Caki2 (cell line): ENCODE data around the gene PTCRA. TPM values are rescaled to one million over a fixed set of nuclear protein-coding genes. Genes with fewer than 3 reads are reported as not detected.
"Not testable (repeated sequence)": the region's sequence is repeated elsewhere in the genome, so short reads cannot be mapped to it uniquely, and the experiment has no call there.

ENCODE experiments used
- DNase-seq: peaks from one replicate; pipeline ENCODE4 v3.0.0-alpha.2; 2015; ENCODE audit warnings: low read depth
- in situ Hi-C: cut with HindIII; loops from 2 replicates; pipeline ENCODE4 v1.10.0; 2016; ENCODE audit warnings: low sequenced_read_pairs, low pct_unique_long_range_greater_than_20kb, mixed read lengths
- total RNA-seq: library from RNA; depleted of rRNA; stranded (reverse); fragments of >200 nt; shearing (Covaris generic); gene quantifications from 2 replicates; pipeline ENCODE4 v1.2.3, GENCODE V29; 2014; ENCODE audit warnings: low replicate concordance; rRNA removed

PTCRA gene
- not detected in 2 replicates for total RNA-seq

- DNase-seq: no peak
- in situ Hi-C loops: no loop called here
Observed at GRCh38 chr6:42915732-42916131, at the start of gene PTCRA. PTCRA (plus strand) TSS chr6:42916053; CDS start chr6:42916070, 17 bp downstream.

- in situ Hi-C loops: no loop called here
- no peak for DNase-seq
Observed at GRCh38 chr6:42870145-42870936, 45.5 kb upstream of the PTCRA start.

- DNase-seq: no peak
- in situ Hi-C loops: no loop called here
Observed at GRCh38 chr6:42871711-42872110, 44.1 kb upstream of the PTCRA start.

DNA sequence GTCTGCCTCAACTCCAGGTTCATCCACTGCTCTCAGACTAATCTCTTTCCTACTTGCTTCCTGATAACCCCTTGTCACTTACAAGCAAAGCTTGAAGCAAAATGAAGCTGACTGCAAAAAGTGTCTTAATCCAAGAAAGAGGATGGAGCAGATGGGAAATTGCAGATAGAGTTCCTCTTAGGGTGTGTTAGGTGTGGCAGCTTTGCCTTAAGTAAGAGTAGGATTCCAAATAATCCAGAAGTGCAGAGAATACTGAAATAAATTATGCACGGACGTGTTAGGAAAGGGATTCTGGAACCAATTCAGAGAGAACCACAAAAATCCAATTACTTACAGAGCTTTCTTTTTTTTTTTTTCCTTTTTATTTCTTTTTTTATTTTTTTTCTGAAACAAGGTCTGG lies 42.5 kb upstream of the PTCRA start:
- in situ Hi-C loops: no loop called here
- DNase-seq: no peak

DNA sequence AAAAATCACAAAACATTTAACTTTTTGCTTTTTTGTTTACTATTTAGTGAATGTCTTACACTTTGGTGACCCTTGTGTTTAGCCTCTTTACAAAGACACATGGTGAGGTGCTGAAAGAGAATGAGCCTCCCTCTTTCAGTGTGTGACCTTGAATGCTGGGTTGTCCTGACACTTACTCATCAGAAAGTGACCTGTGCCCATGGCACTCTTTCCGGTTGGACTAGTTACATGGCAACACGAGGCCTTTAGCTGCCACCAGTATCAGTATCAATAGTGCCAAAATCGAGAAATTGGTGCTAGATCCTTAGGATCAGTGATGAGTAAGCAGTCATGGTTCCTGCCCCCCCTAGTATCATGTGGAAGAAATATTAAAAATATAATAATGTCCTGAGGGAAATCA lies 38.2 kb upstream of the PTCRA start:
- in situ Hi-C loops: no loop called here
- DNase-seq: no peak

DNA sequence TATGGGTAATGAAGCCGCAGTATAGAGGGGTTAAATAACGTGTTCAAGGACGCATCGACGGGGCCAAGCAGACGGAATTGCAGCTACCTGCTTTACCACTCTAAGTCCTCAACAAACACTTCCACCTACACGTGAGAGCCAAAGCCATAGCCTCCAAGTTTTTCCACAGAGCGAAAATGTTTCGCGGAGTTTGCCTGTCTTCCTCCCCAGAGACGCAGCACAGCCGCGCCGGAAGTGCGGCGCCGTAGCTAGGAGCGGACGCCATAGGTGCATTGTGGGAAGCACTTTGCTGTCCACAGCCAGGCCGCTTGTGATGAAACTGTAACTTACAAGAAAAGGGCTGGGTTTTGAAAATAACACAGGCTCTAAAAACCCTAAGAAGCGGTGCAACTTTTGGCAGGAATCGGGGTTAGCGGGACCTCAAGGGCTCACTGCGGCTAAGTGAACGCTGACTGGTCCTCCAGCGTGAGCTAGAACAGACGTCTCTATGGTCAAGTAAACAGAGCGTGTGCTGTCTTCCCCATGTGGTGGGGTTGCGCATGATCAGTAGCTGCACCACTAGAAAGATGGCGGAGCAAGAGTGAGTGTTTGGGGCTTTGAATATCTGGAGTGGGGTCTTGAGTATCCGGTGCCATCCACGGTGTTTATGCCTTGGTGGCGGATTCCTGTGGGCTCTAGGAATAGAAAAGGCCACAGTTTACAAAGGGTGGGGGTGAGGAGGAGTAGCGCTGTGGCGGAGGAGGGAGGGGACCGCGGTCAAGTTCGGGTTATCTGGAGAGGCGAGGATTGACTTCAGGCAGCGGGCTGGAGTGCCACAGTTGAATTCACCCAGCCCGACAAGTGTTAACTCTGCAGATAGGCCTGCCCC lies 36.2 kb upstream of the PTCRA start, which contains the start of gene RPL7L1:
Gene RPL7L1, plus strand, starts transcription at position 245 of the 868 bp plus-strand sequence. Its CDS starts 295 bp downstream, at position 540.
- DNase-seq: peak; percentile 93

DNA sequence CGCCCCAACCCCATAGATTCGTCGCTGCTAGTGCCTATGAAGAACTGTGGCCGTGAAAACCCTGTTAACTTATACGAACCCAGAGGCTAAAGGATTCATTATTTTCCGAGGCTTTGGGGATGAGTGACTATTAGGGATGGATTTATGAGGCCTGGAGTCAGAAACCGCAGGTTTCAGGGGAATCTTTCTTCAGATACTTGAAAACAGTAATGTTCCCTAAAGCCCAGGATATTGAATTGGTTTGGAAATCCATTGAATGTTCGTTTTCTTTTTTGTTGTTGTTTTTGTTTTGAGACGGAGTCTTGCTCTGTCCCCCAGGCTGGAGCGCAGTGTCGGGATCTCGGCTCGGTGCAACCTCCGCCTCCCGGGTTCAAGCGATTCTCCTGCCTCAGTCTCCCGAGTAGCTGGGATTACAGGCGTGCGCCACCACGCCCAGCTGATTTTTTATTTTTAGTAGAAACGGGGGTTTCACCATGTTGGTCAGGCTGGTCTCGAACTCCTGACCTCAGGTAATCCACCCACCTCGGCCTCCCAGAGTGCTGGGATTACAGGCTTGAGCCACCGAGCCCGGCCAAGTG lies 35.5 kb upstream of the PTCRA start:
- DNase-seq, in situ Hi-C loops: not testable (repeated sequence)

More for the DNA sequence above, 36.2 kb upstream of the PTCRA start, which contains the start of gene RPL7L1:
- in situ Hi-C loops: no loop called here

DNA sequence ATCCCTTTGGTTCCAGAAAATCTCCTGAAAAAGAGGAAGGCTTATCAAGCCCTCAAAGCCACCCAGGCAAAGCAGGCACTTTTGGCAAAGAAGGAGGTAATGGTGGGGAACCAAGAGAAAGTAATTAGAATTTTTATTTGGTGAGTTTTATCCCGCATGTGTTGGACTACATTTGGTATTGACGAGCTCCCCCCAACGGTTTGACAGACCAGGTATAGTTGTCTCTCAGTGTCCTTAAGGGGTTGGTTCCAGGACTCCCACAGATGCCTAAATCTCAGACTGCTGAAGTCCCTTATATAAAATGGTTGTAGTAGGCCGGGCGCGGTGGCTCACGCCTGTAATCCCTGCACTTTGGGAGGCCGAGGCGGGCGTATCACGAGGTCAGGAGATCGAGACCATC lies 35.0 kb upstream of the PTCRA start:
- DNase-seq, in situ Hi-C loops: not testable (repeated sequence)

GRCh38 chr6:42885702-42886101 lies 30.2 kb upstream of the PTCRA start:
- no peak for DNase-seq
- in situ Hi-C loops: no loop called here

DNA sequence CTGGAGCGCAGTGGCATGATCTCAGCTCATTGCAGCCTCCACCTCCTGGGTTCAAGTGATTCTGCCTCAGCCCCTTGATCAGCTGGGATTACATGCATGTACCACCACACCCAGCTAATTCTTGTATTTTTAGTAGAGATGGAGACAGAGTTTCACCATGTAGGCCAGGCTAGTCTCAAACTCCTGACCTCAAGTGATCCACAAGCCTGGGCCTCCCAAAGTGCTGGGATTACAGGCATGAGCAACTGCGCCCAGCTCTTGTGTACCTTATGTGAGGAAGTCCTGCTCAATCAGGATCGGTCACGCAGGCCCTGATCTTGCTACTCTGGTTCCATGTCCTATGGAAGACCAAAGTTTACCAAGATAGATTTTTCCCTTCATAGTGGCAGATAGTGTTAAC lies 27.7 kb upstream of the PTCRA start:
- in situ Hi-C loops, DNase-seq: not testable (repeated sequence)

- in situ Hi-C loops: no loop called here
- DNase-seq: no peak
Observed at GRCh38 chr6:42889815-42890214, 26.0 kb upstream of the PTCRA start.

- in situ Hi-C loops: no loop called here
- DNase-seq: peak; percentile 96
Observed at GRCh38 chr6:42890311-42891198, 25.3 kb upstream of the PTCRA start.

- DNase-seq: no peak
- in situ Hi-C loops: no loop called here
Observed at GRCh38 chr6:42891199-42891722, 24.6 kb upstream of the PTCRA start.

DNA sequence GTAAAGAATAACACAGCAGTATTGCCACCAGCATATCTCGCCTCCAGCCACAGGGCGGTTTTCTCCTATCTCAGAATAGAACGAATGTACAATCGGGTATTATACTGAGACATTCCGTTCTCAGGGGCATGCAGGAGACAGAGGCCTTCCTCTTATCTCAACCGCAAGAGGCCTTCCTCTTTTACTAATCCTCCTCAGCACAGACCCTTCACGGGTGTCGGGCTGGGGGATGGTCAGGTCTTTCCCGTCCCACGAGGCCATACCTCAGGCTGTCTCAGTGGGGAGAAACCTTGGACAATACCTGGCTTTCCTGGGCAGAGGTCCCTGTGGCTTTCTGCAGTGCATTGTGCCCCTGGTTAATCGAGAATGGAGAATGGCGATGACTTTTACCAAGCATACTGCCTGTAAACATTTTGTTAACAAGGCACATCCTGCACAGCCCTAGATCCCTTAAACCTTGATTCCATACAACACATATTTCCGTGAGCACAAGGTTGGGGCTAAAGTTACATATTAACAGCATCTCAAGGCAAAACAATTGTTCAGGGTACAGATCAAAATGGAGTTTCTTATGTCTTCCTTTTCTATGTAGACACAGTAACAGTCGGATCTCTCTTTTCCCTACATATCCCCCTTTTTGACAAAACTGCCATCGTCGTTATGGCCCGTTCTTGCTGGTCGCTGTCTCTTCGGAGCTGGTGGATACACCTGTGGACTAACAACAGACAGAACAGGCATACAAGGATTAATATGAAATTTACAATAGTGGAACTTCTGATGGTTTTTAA lies 21.6 kb upstream of the PTCRA start:
- in situ Hi-C loops, DNase-seq: not testable (repeated sequence)

GRCh38 chr6:42896178-42896719 lies 19.6 kb upstream of the PTCRA start:
- DNase-seq: no peak
- in situ Hi-C loops: no loop called here

DNA sequence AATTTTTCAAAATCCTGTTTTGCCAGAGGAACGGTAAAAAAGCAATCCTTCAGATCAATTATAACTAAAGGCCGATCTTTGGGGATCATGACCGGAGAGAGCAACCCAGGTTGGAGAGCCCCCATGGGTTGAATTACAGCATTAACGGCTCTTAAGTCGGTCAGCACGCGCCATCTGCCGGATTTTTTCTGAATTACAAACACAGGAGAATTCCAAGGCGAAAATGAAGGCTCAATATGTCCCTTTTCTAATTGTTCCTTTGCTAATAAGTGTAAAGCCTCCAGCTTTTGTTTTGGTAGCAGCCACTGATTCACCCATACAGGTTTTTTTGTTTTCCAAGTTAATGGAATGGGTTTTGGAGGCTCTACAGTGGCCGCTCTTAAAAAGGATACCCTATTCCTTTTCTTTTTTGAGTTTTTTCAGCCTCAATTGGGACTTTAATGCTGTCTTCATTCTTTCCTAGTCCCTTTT lies 16.9 kb upstream of the PTCRA start:
- DNase-seq: peak; percentile 52
- in situ Hi-C loops: no loop called here
